Measurements from ENCODE around the gene EPHB1.

The EPHB1 gene

GRCh38 chr3:134903837-134904236 lies 108.8 kb downstream of the EPHB1 start:
- Histone ChIP-seq H3K36me3 (no peaks in the 10 kb centered on the region), H3K4me3 (ENCODE audit: low read depth in 1 of 2, low read length in 1 of 2) (no peak overlapping the region), H3K27ac (no peak overlapping the region), H3K9me3 (no peaks in the 10 kb centered on the region), H3K4me1 (ENCODE audit: control insufficient read depth in 1 of 2, insufficient read depth in 1 of 2, low read depth in 1 of 2, low read length in 1 of 2) (no peaks in the 10 kb centered on the region), H3K27me3 (no peaks in the 10 kb centered on the region)
- TF ChIP-seq CTCF (IDR thresholded peaks at IDR 0.05) = no peak

- Histone ChIP-seq H3K9me3 (no peaks in the 10 kb centered on the region), H3K4me1 (ENCODE audit: control insufficient read depth in 1 of 2, insufficient read depth in 1 of 2, low read depth in 1 of 2, low read length in 1 of 2) (no peaks in the 10 kb centered on the region), H3K27me3 (no peaks in the 10 kb centered on the region), H3K4me3 (ENCODE audit: low read depth in 1 of 2, low read length in 1 of 2) (no peak overlapping the region), H3K36me3 (no peaks in the 10 kb centered on the region), H3K27ac (no peak overlapping the region)
- no peak for TF ChIP-seq CTCF (IDR thresholded peaks at IDR 0.05)
Measured at GRCh38 chr3:134904241-134904771, 109.2 kb downstream of the EPHB1 start.

GRCh38 chr3:134904776-134905646 lies 110.0 kb downstream of the EPHB1 start:
- TF ChIP-seq CTCF (IDR thresholded peaks at IDR 0.05) = no peak
- H3K9me3 ChIP-seq = no peaks in the 10 kb centered on the region
- H3K4me3 ChIP-seq (ENCODE audit: low read depth in 1 of 2, low read length in 1 of 2) = no peak overlapping the region
- no peaks in the 10 kb centered on the region for H3K4me1 ChIP-seq (ENCODE audit: control insufficient read depth in 1 of 2, insufficient read depth in 1 of 2, low read depth in 1 of 2, low read length in 1 of 2)
- H3K27ac ChIP-seq = no peak overlapping the region
- no peaks in the 10 kb centered on the region for H3K27me3 ChIP-seq
- H3K36me3 ChIP-seq = no peaks in the 10 kb centered on the region

- no peak for TF ChIP-seq CTCF (IDR thresholded peaks at IDR 0.05)
Measured at GRCh38 chr3:134905647-134905935, 110.5 kb downstream of the EPHB1 start.

GRCh38 chr3:134908271-134908670 lies 113.2 kb downstream of the EPHB1 start:
- Histone ChIP-seq H3K36me3 (no peaks in the 10 kb centered on the region), H3K4me3 (ENCODE audit: low read depth in 1 of 2, low read length in 1 of 2) (no peak overlapping the region), H3K27ac (no peak overlapping the region), H3K27me3 (no peaks in the 10 kb centered on the region), H3K4me1 (ENCODE audit: control insufficient read depth in 1 of 2, insufficient read depth in 1 of 2, low read depth in 1 of 2, low read length in 1 of 2) (no peaks in the 10 kb centered on the region), H3K9me3 (no peaks in the 10 kb centered on the region)
- no peak for TF ChIP-seq CTCF (IDR thresholded peaks at IDR 0.05)

More at GRCh38 chr3:134905647-134905935, 110.5 kb downstream of the EPHB1 start:
- no peaks in the 10 kb centered on the region for H3K4me1 ChIP-seq (ENCODE audit: control insufficient read depth in 1 of 2, insufficient read depth in 1 of 2, low read depth in 1 of 2, low read length in 1 of 2)
- H3K27ac ChIP-seq = no peak overlapping the region
- no peaks in the 10 kb centered on the region for H3K36me3 ChIP-seq
- no peak overlapping the region for H3K4me3 ChIP-seq (ENCODE audit: low read depth in 1 of 2, low read length in 1 of 2)
- H3K27me3 ChIP-seq = no peaks in the 10 kb centered on the region
- no peaks in the 10 kb centered on the region for H3K9me3 ChIP-seq

Data from neutrophil (primary cell).